Prostate gland (tissue), 2 donors: ENCODE results near the gene LRP2. TPM values are rescaled to one million over a fixed set of nuclear protein-coding genes. Genes with fewer than 3 reads are reported as not detected.

Experiments used
- DNase-seq: peaks from one replicate; pipeline ENCODE4 v3.0.0-alpha.2; 2019; ENCODE audit warnings: low spot score
- H3K27ac ChIP-seq, 2 donors: fragments of 200-600 bp; sonication (generic); 2 replicates each; pipeline ENCODE4 v1.5.1; 2017 to 2019
- H3K27me3 ChIP-seq: fragments of 200-600 bp; sonication (generic); replicated peaks from 2 replicates; pipeline ENCODE4 v1.5.1; 2019; ENCODE audit not compliant: insufficient read depth
- H3K36me3 ChIP-seq, 2 donors: fragments of 200-600 bp; sonication (generic); 1 replicate in 1 of 2; 2 replicates in 1 of 2; pipeline versions ENCODE4 v1.5.1 to v1.8.1; 2017 to 2019
- H3K4me1 ChIP-seq: fragments of 200-600 bp; sonication (generic); replicated peaks from 2 replicates; pipeline ENCODE4 v1.5.1; 2019
- H3K4me3 ChIP-seq, 2 donors: fragments of 200-600 bp; sonication (generic); 2 replicates each; pipeline ENCODE4 v1.5.1; 2017 to 2019
- H3K9me3 ChIP-seq: fragments of 200-600 bp; sonication (generic); 2 replicates; pipeline ENCODE4 v1.5.1; 2017
- CTCF ChIP-seq, 4 experiments: fragments of 200-600 bp in 2 of 4; fragments of 450-650 bp in 2 of 4; sonication (generic) in 2 of 4; IDR thresholded peaks; 1 replicate in 3 of 4; 2 replicates in 1 of 4; pipeline ENCODE4 v1.5.1; 2016 to 2019; ENCODE audit warnings: antibody characterized with exemption in 4 of 4, mild to moderate bottlenecking in 2 of 4, moderate library complexity in 2 of 4
- POLR2A ChIP-seq: fragments of 450-650 bp; IDR thresholded peaks from one replicate; pipeline ENCODE4 v1.6.1; 2016; ENCODE audit warnings: antibody characterized with exemption, mild to moderate bottlenecking
- POLR2AphosphoS5 ChIP-seq: sonication (generic); formaldehyde crosslinking; IDR thresholded peaks from one replicate; pipeline ENCODE4 v1.6.1; 2017; ENCODE audit warnings: antibody characterized with exemption
- WGBS: methylation state at CpG from one replicate; pipeline ENCODE4 v1.1.5; 2018; 5-methylcytosine and 5-hydroxymethylcytosine counted together
- intact Hi-C: fragments of 100-400 bp; cut with DNase I; formaldehyde crosslinking; loops from one replicate; pipeline ENCODE4 v1.14.2; 2022
- total RNA-seq, 2 donors: library from RNA; depleted of rRNA; stranded (reverse); fragments of >200 nt; gene quantifications; one replicate each; pipeline ENCODE4 v1.1.0, GENCODE V29; 2016

The LRP2 gene
- total RNA-seq, 2 donors from 2014 or later: 1.6 to 9.5 TPM

- 22% methylated on average over 7 of the region's 7 CpGs for WGBS
- H3K27me3 ChIP-seq: no peaks in the 10 kb centered on the region
- H3K9me3 ChIP-seq: no peaks in the 10 kb centered on the region
- DNase-seq: no peak
- H3K27ac ChIP-seq: no peak overlapping the region
- no peak overlapping the region for H3K4me3 ChIP-seq
- intact Hi-C loops: no loop called here
- H3K36me3 ChIP-seq: no peaks in the 10 kb centered on the region
- TF ChIP-seq CTCF (IDR thresholded peaks at IDR 0.05) (no peak), POLR2AphosphoS5 (no peak), POLR2A (no peak)
- H3K4me1 ChIP-seq: no peaks in the 10 kb centered on the region
These were observed 30.8 kb upstream of the LRP2 start for GRCh38 chr2:169393068-169393590.

- no peak overlapping the region for H3K27ac ChIP-seq
- DNase-seq: no peak
- no peaks in the 10 kb centered on the region for H3K36me3 ChIP-seq
- 66% methylated on average over 1 of the region's 1 CpG for WGBS
- H3K4me3 ChIP-seq: no peak overlapping the region
- TF ChIP-seq POLR2A (no peak), POLR2AphosphoS5 (no peak), CTCF (IDR thresholded peaks at IDR 0.05) (no peak)
- no peaks in the 10 kb centered on the region for H3K4me1 ChIP-seq
- intact Hi-C loops: no loop called here
- H3K27me3 ChIP-seq: no peaks in the 10 kb centered on the region
- no peaks in the 10 kb centered on the region for H3K9me3 ChIP-seq
These were observed 28.9 kb upstream of the LRP2 start for GRCh38 chr2:169391236-169391635.

- H3K9me3 ChIP-seq: no peaks in the 10 kb centered on the region
- intact Hi-C loops: no loop called here
- no peaks in the 10 kb centered on the region for H3K27me3 ChIP-seq
- no peak for TF ChIP-seq POLR2AphosphoS5
- TF ChIP-seq CTCF (IDR thresholded peaks at IDR 0.05): no peak
- no peak for TF ChIP-seq POLR2A
- no peak for DNase-seq
- 63% methylated on average over 3 of the region's 3 CpGs for WGBS
- H3K27ac ChIP-seq: no peak overlapping the region
- no peak overlapping the region for H3K4me3 ChIP-seq
- H3K36me3 ChIP-seq: no peaks in the 10 kb centered on the region
- no peaks in the 10 kb centered on the region for H3K4me1 ChIP-seq
These were observed 25.8 kb upstream of the LRP2 start for GRCh38 chr2:169388161-169388560.

- no peaks in the 10 kb centered on the region for H3K9me3 ChIP-seq
- no peak overlapping the region for H3K4me3 ChIP-seq
- 54% methylated on average over 2 of the region's 2 CpGs for WGBS
- H3K36me3 ChIP-seq: no peaks in the 10 kb centered on the region
- H3K27me3 ChIP-seq: no peaks in the 10 kb centered on the region
- TF ChIP-seq CTCF (IDR thresholded peaks at IDR 0.05): no peak
- no peak for TF ChIP-seq POLR2A
- TF ChIP-seq POLR2AphosphoS5: no peak
- H3K27ac ChIP-seq: no peak overlapping the region
- no peak for DNase-seq
- intact Hi-C loops: no loop called here
- no peaks in the 10 kb centered on the region for H3K4me1 ChIP-seq
These were observed 24.4 kb upstream of the LRP2 start for GRCh38 chr2:169386722-169387121.

- no peak overlapping the region for H3K27ac ChIP-seq
- TF ChIP-seq POLR2AphosphoS5: no peak
- TF ChIP-seq CTCF (IDR thresholded peaks at IDR 0.05): no peak
- no peak for TF ChIP-seq POLR2A
- no peak overlapping the region for H3K4me3 ChIP-seq
- WGBS: 95% methylated on average over 6 of the region's 6 CpGs
- H3K27me3 ChIP-seq: no peaks in the 10 kb centered on the region
- intact Hi-C loops: no loop called here
- H3K9me3 ChIP-seq: no peaks in the 10 kb centered on the region
- no peak for DNase-seq
- no peaks in the 10 kb centered on the region for H3K4me1 ChIP-seq
- H3K36me3 ChIP-seq: no peaks in the 10 kb centered on the region
These were observed 22.5 kb upstream of the LRP2 start for GRCh38 chr2:169384816-169385215.
